Subcutaneous adipose tissue (tissue), 4 donors: ENCODE data around the gene SH3PXD2A. TPM values are rescaled to one million over a fixed set of nuclear protein-coding genes. Genes with fewer than 3 reads are reported as not detected.

ENCODE experiments used
- total RNA-seq, 4 donors: library from RNA; depleted of rRNA; stranded (reverse); fragments of >200 nt; gene quantifications; one replicate each; pipeline ENCODE4 v1.1.0, GENCODE V29; 2016
- TF ChIP-seq, protein P1 (sequence below): fragments of 450-650 bp; IDR thresholded peaks from one replicate; pipeline ENCODE4 v1.5.1; 2016; ENCODE audit warnings: low read depth, mild to moderate bottlenecking, control low read depth, antibody characterized with exemption, moderate library complexity

The SH3PXD2A gene
- total RNA-seq, 4 donors from 2014 or later = 13.0 to 23.6 (median 18.7) TPM

DNA sequence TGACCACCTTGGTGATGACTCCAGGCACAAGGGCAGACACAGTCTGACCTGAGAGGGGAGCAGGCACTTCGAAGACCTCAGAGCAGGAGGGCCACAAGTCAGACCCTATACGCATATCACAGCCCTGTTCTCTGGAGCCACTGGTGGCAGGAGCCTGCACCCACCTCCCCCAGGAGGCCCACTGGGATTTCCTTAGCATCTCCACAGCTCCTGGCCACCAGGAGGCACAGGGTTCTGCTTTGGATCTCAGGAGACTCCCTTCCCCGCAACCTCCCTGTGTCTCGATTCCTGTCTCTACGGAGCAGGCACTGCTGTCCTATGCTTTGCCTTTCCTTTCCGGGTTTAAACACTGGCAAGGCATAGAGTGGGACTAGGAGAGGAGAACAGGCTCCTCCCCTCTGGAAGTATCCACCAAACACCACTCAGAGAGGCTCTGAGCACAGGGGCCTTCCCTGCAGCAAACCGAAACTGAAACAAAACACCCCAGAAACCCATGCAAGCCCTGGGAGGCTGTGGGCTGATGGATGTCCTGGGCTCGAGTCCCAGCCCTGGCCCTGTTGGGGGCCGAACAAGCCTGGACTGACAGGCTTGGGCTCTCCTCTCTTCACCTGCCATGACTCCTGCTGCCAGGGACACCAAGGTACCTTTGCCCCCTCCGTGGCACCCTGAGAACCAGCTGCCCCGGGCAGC, 195.6 kb downstream of the SH3PXD2A start:
- TF ChIP-seq, protein P1, sequence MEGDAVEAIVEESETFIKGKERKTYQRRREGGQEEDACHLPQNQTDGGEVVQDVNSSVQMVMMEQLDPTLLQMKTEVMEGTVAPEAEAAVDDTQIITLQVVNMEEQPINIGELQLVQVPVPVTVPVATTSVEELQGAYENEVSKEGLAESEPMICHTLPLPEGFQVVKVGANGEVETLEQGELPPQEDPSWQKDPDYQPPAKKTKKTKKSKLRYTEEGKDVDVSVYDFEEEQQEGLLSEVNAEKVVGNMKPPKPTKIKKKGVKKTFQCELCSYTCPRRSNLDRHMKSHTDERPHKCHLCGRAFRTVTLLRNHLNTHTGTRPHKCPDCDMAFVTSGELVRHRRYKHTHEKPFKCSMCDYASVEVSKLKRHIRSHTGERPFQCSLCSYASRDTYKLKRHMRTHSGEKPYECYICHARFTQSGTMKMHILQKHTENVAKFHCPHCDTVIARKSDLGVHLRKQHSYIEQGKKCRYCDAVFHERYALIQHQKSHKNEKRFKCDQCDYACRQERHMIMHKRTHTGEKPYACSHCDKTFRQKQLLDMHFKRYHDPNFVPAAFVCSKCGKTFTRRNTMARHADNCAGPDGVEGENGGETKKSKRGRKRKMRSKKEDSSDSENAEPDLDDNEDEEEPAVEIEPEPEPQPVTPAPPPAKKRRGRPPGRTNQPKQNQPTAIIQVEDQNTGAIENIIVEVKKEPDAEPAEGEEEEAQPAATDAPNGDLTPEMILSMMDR = no peak

DNA sequence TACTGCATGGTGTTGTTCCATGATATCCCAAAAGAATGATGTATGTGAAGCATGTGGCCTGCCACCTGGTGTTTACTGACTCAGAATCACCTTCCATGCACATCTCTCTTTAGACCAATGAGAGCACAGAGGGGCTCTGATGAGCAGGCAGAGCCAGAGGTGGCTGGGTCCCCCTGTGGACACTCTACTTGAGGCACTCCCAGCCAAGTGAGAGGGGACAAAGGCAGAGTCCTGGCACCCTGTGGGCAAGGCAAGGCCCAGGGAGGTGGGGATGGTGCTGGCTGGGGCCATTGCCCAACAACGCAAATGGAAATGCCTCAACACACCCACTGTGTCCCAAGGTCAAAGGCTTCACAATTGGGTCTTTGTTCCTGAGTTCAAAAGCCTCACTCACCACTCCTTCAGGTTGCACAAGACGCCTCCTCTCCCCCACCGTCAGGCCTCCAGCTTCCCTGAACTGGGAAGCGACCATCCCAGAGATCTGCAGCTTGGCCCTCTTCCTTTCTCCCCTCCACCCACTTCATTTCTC, 197.3 kb downstream of the SH3PXD2A start:
- TF ChIP-seq, protein P1 = no peak

DNA sequence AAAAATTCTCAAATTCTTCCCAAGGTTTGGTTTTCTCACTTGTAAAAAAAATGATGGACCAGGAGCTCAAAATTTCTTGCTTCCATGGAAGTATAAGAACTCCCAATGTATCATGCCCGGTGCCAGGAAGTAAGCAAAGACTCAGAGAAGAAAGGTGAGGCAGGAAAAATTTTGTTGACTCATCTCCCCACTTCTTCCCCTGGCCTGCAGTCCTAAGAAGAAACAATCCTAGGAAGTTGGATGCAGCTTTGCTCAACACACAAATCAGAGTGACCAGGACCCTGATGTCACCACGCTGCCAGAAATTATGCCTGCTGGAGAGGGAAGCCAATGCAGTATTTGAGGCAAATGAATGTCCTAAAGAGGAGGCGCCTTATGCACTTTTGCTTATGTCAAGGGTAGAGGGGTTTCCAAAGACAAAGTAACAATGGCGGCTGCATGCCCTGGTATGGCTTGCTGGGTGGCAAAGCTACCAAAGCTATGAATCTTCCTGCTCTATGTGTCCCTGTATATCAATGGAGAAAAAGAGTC, 198.2 kb downstream of the SH3PXD2A start:
- TF ChIP-seq, protein P1 = no peak

DNA sequence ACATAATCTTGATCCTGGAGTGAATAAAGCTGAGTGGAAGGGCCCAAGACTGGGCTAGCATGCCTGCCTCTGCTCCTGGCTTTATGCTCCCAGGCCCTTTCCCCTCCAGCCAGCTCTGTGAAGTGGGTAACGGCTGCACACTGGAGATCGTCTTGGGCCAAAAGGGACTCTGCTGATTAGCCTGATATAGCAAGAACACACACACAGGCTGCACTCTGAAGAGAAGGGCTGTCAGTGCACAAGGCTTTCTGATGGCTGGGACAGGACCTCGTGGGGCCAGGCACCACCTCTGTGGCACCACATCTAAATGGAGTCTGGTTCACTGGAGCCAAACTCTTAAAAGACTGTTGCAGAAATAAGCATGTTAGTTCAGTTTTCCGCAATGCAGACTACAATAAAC, 200.5 kb downstream of the SH3PXD2A start:
- TF ChIP-seq, protein P1 = no peak

DNA sequence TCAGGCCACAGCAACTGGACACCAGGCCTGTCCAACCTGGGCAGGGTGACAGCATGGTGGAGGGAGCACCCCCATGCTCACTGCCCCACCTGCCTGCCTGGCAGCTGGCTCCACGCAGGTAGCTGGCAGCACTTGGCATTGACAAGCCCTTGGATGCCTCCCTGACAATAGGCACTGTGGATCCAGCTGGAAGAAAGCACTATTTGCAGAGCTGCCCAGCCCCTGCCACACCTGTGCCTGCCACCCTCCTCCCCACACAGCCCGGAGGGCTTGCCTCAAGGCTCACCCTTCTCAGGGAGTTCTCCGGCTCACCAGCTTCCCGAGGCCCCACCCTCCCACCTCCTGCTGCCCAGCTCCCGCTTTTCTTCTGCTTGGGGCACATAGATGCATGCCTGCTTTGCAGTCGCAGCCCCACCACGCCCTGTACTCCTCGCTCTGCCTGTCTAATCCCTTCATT, 201.8 kb downstream of the SH3PXD2A start:
- TF ChIP-seq, protein P1 = no peak

DNA sequence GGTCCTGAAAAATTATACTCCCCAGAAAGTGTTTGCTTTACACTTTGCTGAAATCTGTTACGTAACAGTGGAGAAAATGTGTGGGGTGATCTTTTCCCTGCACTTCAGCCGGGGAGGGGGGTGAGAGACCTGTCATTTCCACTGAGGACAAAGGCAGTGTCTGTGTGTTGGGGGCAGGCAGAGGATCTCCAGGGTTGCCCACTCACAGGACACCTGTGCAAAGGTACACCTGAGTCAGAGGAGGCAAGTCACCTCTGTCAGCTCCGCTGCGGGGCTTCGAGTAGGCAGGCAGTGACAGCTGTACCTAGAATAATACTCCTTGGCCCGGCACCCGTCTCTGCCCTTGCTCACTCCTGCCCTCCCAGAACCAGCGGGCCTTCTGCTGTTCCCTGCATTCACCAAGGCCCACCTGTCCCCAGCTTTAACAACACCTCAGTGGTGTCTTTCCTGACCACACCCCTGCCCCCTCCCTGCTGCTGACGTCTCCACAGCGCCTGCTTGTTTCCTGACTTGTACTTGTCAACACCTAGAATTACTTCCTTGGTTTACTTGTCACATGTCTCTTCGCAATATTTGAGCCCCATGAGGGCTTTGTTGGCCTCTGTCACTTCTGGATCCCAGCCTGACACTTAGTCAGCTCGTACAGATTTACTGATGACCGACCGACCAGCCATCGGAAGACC, 202.6 kb downstream of the SH3PXD2A start:
- TF ChIP-seq, protein P1 = no peak
